Measurements from ENCODE around the gene KASH5. TPM values are rescaled to one million over a fixed set of nuclear protein-coding genes. Genes with fewer than 3 reads are reported as not detected.

Gene KASH5
- total and polyA plus RNA-seq, 2 of the 13 experiments (the other 11 are each of a cell fraction or from before 2014, with no cell fraction given): not detected

DNA sequence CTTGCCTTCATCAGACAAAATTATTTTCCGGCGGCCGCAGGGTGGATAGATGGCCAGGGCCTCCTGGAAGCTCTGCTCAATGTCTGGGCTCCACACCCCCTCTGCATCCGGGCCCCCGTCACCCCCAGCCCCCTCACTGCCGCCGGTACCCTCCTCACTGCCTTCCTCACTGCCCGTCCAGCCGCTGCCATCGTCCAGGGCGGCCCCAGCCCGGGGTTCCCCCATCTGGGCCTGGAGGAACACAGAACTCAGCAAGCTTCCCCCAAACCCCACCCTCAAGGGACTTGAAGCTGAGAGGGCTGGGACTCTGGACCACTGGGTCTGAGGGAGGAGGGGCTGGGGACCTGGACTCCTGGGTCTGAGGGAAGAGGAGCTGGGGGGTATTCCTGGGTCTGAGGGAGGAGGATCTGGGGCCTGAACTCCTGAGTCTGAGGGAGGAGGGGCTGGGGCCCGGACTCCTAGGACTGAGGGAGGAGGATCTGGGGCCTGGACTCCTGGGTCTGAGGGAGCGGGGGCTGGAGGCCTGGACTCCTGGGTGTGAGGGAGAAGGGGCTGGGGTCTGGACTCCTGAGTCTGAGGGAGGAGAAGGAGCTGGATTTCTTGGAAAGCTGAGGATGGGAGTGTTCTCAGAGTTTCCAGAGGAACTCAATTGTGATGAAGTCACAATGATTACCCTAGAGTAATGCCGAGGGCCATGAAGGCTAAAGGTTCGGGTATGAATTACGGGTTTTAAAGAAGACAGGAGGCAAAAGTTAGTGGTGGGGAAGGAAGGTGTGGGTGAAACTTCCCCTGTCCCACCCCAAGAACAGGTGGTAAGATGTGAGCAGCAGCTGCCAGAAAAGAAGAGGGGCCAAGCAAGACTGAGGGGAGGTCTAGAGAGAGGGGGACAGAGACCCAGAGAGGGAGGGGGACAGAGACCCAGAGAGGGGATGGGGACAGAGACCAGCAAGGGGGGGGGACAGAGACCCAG, 27.9 kb upstream of the KASH5 start:
- ATAC-seq (no peak), DNase-seq (ENCODE audit: low spot score) (no peak), FAIRE-seq (no peak)
- WGBS (ENCODE audit: low lambda C conversion rate): 91% methylated on average over 17 of the region's 17 CpGs
- Histone ChIP-seq H3K79me2 (ENCODE audit: insufficient read depth, low read length) (no peaks in the 10 kb centered on the region), H3K4me2 (ENCODE audit: low read depth, low read length) (no peak overlapping the region), H3K9ac (ENCODE audit: insufficient read depth, low read depth, low read length) (no peak overlapping the region), H4K20me1 (ENCODE audit: insufficient read depth, low read length) (no peaks in the 10 kb centered on the region), H3K4me1 (ENCODE audit: insufficient read depth, low read length) (peaks cover 37% of the 10 kb centered on the region), H3K4me3 (replicated peaks in 1 of 3; ENCODE audit: insufficient read depth in 1 of 3, low read depth in 2 of 3, low read length in 3 of 3) (no peak overlapping the region), H3K36me3 (replicated peaks in 1 of 2; ENCODE audit: control insufficient read depth in 1 of 2, insufficient read depth in 2 of 2, low read length in 2 of 2) (peaks cover 1 to 4% of the 10 kb centered on the region in 2 experiments; a peak in 1 of 5 replicates), H3K27me3 (ENCODE audit: control insufficient read depth in 1 of 2, insufficient read depth in 2 of 2, low read length in 2 of 2) (no peaks in the 10 kb centered on the region), H3K27ac (ENCODE audit: extremely low read length, insufficient read depth, low read length) (no peak overlapping the region), H2AFZ (ENCODE audit: low read length) (no peak overlapping the region), H3K9me3 (ENCODE audit: low read length) (no peaks in the 10 kb centered on the region)
- intact Hi-C loops (cut with micrococcal nuclease; ENCODE audit: unreplicated experiment) (no loop called here), in situ Hi-C loops (cut with HindIII; ENCODE audit: extremely low pct_ligation_motif_present, low pct_unique_long_range_greater_than_20kb) (no loop called here)
- ChIA-PET POLR2A (interaction anchor here (2.0 kb wide), 1 partner anchor 11 kb away, joined by 6 read pairs; no protein-coding TSS in a partner anchor), CTCF (ENCODE audit: low intra/inter-chr PET ratio, low total read pairs) (no interaction called here)
- TF ChIP-seq, protein P1, sequence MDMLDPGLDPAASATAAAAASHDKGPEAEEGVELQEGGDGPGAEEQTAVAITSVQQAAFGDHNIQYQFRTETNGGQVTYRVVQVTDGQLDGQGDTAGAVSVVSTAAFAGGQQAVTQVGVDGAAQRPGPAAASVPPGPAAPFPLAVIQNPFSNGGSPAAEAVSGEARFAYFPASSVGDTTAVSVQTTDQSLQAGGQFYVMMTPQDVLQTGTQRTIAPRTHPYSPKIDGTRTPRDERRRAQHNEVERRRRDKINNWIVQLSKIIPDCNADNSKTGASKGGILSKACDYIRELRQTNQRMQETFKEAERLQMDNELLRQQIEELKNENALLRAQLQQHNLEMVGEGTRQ (IDR thresholded peaks at IDR 0.05; ENCODE audit: low read depth, low read length): no peak
- TF ChIP-seq, protein P1 (CRISPR knock-in tag; IDR thresholded peaks at IDR 0.05; ENCODE audit: borderline replicate concordance): no peak
- TF ChIP-seq ZSCAN22 (CRISPR knock-in tag; IDR thresholded peaks at IDR 0.05) (peak; percentile 91), TARDBP (CRISPR knock-in tag; IDR thresholded peaks at IDR 0.05) (no peak), ZBTB20 (CRISPR knock-in tag; IDR thresholded peaks at IDR 0.05; ENCODE audit: borderline replicate concordance, low read depth) (no peak), ZNF570 (CRISPR knock-in tag; IDR thresholded peaks at IDR 0.05; ENCODE audit: borderline replicate concordance) (no peak), ELF4 (CRISPR knock-in tag; IDR thresholded peaks at IDR 0.05; ENCODE audit: borderline replicate concordance) (no peak)
- BruUV-seq (replicated peaks): no TSS peak

Measured in HepG2 (cell line).